ENCODE data around the gene CCDC28A. TPM values are rescaled to one million over a fixed set of nuclear protein-coding genes. Genes with fewer than 3 reads are reported as not detected.

Gene CCDC28A
- total and polyA plus RNA-seq, 10 donors, result 20.0 to 43.9 (median 33.8) TPM

DNA sequence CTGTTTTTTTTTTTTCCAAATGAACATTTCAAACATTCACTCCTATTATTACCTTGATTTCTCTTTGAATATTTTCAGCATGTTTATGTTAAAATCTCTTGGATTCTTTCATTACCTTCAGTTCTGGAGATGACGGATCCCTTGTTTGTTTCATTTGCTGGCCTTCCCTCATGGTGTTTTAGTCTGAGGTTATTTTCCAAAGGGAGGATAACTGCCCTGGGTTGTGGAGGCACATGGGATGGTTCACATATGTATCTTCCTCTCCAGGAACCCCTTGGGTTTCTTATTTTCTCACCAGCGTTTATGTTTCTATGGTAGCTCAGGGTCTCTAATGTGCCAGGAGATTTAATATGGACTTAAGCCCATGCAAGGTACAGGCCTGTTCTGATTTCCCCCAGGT lies 58.6 kb downstream of the CCDC28A start:
- intact Hi-C loops (cut with DNase I; ENCODE audit: low total_unique reads), result no loop called here
- no peak overlapping the region for H3K27ac ChIP-seq
- 91 to 100% (median 92%) methylated on average over 2 of the region's 2 CpGs for WGBS, 5 donors
- H3K36me3 ChIP-seq, result no peaks in the 10 kb centered on the region
- peaks cover 0 to 3% (median 0%) of the 10 kb centered on the region in 8 donors for H3K9me3 ChIP-seq
- no peak for DNase-seq
- H3K27me3 ChIP-seq (replicated peaks in 1 of 7), result no peaks in the 10 kb centered on the region
- TF ChIP-seq POLR2A (IDR thresholded peaks at IDR 0.05) (no peak), POLR2AphosphoS5 (IDR thresholded peaks at IDR 0.05) (no peak)
- no peaks in the 10 kb centered on the region for H3K4me1 ChIP-seq
- no peak overlapping the region for H3K4me3 ChIP-seq

DNA sequence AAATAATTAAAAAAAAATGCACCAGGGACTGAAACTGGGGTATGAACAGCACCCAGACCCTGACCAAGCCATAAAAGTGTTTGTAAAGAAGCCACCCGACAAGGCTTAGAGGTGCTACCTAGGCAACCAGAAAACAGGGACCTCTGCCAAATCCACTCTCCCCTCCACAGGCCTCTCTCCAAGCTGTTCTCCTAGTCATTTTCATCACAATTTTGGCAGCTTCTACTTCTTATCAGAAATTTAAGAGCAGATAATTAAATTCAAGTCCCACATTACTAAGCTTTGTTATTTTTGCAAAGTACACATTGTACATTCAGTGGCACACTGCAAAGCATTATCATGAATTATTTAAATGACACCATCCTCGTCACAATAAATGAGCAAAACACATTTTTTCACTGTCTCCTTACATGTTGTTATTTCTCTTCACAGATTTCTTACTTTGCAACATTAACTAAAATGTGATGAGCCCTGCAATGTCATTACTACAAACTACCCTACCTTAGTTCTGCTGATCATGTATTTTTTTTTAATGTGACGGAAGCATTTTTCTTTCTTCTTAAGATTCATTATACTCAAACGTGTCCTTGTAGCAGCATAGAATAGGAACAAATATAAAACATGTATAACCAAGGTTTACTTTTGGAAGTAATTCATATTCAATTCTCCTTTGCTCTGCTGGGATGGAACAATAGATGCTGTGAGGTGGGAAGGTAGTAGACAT lies 60.4 kb downstream of the CCDC28A start:
- WGBS, 5 donors, result 75 to 94% (median 80%) methylated on average over 4 of the region's 4 CpGs
- TF ChIP-seq, protein P1, sequence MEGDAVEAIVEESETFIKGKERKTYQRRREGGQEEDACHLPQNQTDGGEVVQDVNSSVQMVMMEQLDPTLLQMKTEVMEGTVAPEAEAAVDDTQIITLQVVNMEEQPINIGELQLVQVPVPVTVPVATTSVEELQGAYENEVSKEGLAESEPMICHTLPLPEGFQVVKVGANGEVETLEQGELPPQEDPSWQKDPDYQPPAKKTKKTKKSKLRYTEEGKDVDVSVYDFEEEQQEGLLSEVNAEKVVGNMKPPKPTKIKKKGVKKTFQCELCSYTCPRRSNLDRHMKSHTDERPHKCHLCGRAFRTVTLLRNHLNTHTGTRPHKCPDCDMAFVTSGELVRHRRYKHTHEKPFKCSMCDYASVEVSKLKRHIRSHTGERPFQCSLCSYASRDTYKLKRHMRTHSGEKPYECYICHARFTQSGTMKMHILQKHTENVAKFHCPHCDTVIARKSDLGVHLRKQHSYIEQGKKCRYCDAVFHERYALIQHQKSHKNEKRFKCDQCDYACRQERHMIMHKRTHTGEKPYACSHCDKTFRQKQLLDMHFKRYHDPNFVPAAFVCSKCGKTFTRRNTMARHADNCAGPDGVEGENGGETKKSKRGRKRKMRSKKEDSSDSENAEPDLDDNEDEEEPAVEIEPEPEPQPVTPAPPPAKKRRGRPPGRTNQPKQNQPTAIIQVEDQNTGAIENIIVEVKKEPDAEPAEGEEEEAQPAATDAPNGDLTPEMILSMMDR (IDR thresholded peaks at IDR 0.05 in 8 of 11, conservative IDR thresholded peaks at IDR 0.05 in 3 of 11), result no peak
- TF ChIP-seq POLR2AphosphoS5 (IDR thresholded peaks at IDR 0.05), result no peak
- Histone ChIP-seq H3K4me1 (no peaks in the 10 kb centered on the region), H3K36me3 (no peaks in the 10 kb centered on the region), H3K27me3 (replicated peaks in 1 of 7) (no peaks in the 10 kb centered on the region), H3K27ac (no peak overlapping the region), H3K9me3 (peaks cover 0 to 3% (median 0%) of the 10 kb centered on the region in 8 donors), H3K4me3 (no peak overlapping the region)
- DNase-seq, result no peak
- intact Hi-C loops (cut with DNase I; ENCODE audit: low total_unique reads), result no loop called here

DNA sequence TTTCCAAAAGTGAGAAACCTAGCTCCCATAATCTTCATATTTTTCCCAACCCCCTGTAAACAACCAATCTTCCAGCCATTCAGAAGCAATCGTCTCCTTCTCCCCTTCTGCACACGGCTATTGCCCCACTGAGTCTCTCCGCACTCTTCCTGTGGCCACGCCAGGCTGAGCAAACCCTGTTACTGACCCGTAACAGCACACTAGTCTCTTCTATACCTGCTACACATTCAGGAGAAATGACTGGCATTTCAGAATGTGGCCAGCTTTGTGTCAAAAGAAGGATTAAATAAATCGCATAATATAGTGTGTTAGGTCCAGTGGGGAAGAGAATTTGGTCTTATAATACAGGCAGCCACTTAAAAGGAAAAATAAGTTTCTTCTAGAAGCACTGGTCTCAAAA lies 63.7 kb downstream of the CCDC28A start:
- Histone ChIP-seq H3K27me3 (replicated peaks in 1 of 7) (no peaks in the 10 kb centered on the region), H3K4me3 (no peak overlapping the region), H3K9me3 (peaks cover 0 to 2% (median 0%) of the 10 kb centered on the region in 8 donors), H3K27ac (no peak overlapping the region), H3K36me3 (no peaks in the 10 kb centered on the region), H3K4me1 (no peaks in the 10 kb centered on the region)
- TF ChIP-seq POLR2AphosphoS5 (IDR thresholded peaks at IDR 0.05), result no peak
- TF ChIP-seq POLR2A (IDR thresholded peaks at IDR 0.05), result no peak
- TF ChIP-seq, protein P1 (IDR thresholded peaks at IDR 0.05 in 8 of 11, conservative IDR thresholded peaks at IDR 0.05 in 3 of 11), result no peak
- 85 to 94% (median 91%) methylated on average over 6 of the region's 6 CpGs for WGBS, 5 donors
- no peak for DNase-seq
- intact Hi-C loops (cut with DNase I; ENCODE audit: low total_unique reads), result no loop called here

Other genes with a start within 250 kb of the CCDC28A start
- under 1 TPM in 1 of 7 donors, not detected in 6; 0.13 TPM for gene ECT2L, start 22.3 kb downstream of the CCDC28A start, total RNA-seq
- gene ECT2L, start 22.3 kb downstream of the CCDC28A start, polyA plus RNA-seq, result under 1 TPM in 2 of 3 donors, not detected in 1; 0.12 to 0.17 TPM
- 10 to 100 TPM; 41.2 to 75.7 (median 61.6) TPM for gene REPS1, start 214.5 kb downstream of the CCDC28A start, total RNA-seq
- 10 to 100 TPM; 17.2 to 31.5 (median 26.5) TPM for gene REPS1, start 214.5 kb downstream of the CCDC28A start, polyA plus RNA-seq

Measured in spleen (tissue), 11 donors.